ENCODE measurements around the gene FLNB. TPM values are rescaled to one million over a fixed set of nuclear protein-coding genes. Genes with fewer than 3 reads are reported as not detected.

Gene FLNB
- total and polyA plus RNA-seq, 8 donors = 80.1 to 126 (median 93.3) TPM

DNA sequence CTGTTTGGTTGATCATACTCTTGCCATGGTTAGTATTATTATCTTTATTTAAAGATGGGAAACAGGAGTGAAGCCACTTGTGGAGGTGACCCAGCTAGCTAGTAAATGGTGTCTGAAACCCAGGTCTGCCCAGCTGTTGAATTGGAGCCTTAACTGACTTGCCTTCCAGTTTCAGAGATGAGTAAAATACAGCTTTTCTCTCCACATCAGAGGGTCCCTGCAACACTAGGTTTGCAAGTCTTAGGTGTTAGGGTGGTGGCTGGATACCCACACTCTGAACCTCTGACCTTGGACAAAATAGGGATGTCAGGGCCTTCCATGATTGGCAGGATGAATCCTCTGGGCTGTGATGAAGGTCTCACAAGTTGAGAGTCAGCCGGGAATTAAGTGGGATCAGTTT, 4.1 kb downstream of the FLNB start:
- Histone ChIP-seq H3K4me3 (no peak overlapping the region), H3K36me3 (no peaks in the 10 kb centered on the region), H3K9me3 (no peaks in the 10 kb centered on the region), H3K27ac (no peak overlapping the region), H3K27me3 (no peaks in the 10 kb centered on the region), H3K4me1 (peaks cover 18 to 44% of the 10 kb centered on the region in 2 donors)
- intact Hi-C loops (cut with DNase I) = loop anchor here in 1 of 2 donors (10.0 kb wide), 1 partner anchor 152 kb away; no protein-coding TSS in a partner anchor
- ATAC-seq (no peak), DNase-seq (no peak)
- TF ChIP-seq, protein P1, sequence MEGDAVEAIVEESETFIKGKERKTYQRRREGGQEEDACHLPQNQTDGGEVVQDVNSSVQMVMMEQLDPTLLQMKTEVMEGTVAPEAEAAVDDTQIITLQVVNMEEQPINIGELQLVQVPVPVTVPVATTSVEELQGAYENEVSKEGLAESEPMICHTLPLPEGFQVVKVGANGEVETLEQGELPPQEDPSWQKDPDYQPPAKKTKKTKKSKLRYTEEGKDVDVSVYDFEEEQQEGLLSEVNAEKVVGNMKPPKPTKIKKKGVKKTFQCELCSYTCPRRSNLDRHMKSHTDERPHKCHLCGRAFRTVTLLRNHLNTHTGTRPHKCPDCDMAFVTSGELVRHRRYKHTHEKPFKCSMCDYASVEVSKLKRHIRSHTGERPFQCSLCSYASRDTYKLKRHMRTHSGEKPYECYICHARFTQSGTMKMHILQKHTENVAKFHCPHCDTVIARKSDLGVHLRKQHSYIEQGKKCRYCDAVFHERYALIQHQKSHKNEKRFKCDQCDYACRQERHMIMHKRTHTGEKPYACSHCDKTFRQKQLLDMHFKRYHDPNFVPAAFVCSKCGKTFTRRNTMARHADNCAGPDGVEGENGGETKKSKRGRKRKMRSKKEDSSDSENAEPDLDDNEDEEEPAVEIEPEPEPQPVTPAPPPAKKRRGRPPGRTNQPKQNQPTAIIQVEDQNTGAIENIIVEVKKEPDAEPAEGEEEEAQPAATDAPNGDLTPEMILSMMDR (IDR thresholded peaks at IDR 0.05) = no peak

DNA sequence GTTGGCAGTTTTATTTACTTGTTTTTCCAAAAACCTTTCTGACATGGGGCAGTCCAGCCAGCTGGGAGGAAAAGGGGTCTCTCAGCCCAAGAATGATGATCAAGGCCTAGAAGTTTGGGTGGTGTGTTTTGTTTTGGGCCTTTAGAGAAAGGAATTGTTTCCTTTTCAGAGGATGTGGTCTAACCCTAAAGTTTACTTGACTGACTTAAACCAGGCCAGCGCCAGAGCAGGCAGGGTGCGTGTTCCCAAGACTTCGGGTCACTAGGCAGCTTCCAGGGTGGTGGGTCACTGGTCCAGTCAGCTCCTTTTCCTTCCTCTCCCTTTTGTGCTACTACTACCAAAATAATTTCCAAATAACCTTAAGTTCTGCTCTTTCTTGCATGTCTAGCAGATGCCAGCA, 4.9 kb downstream of the FLNB start:
- no peaks in the 10 kb centered on the region for H3K36me3 ChIP-seq
- H3K4me3 ChIP-seq = no peak overlapping the region
- H3K27me3 ChIP-seq = no peaks in the 10 kb centered on the region
- intact Hi-C loops (cut with DNase I) = loop anchor here in 1 of 2 donors (10.0 kb wide), 1 partner anchor 152 kb away; no protein-coding TSS in a partner anchor
- no peak for ATAC-seq
- H3K27ac ChIP-seq = no peak overlapping the region
- no peak for DNase-seq
- TF ChIP-seq, protein P1 (IDR thresholded peaks at IDR 0.05) = no peak
- no peaks in the 10 kb centered on the region for H3K9me3 ChIP-seq
- H3K4me1 ChIP-seq = peaks cover 18 to 44% of the 10 kb centered on the region in 2 donors

DNA sequence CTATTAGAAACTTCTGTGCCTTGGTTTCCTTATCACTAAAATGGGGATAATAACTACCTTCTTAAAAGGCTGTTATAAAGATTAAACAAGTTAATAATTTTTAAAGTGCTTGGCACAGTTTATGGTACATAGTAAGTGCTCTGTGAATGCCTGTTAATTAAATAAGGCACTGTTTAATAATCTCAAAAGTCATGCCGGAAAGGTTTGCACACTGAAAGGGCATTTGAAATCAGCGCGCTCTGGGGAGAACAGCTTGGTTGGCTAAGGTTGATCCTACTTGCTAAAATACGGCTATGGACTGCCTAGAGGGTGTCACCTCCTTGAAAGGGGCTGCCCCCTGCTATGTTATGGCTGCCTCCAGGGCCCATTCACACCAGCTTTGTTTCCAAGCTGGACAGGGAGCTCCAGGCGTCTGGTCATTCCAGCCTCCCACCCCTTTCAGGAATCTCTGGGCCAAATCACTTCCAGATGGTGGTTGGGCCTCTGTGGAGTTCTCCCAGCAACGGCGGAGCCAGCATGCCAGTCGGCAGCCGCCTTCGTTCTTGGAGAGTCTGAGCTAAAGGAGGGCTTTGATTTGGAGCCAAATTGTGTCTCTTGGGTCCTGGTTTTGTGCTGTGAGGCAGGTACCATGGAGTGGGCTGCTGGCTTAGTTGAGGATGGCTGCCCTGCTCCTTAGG, 5.9 kb downstream of the FLNB start:
- DNase-seq = peak in 1 of 4 donors; percentile 37
- Histone ChIP-seq H3K36me3 (no peaks in the 10 kb centered on the region), H3K4me1 (peaks cover 14 to 45% of the 10 kb centered on the region in 2 donors), H3K9me3 (no peaks in the 10 kb centered on the region), H3K27me3 (no peaks in the 10 kb centered on the region), H3K27ac (no peak overlapping the region), H3K4me3 (no peak overlapping the region)
- TF ChIP-seq, protein P1 (IDR thresholded peaks at IDR 0.05) = no peak
- peak; percentile 20 for ATAC-seq
- intact Hi-C loops (cut with DNase I) = loop anchor here in 1 of 2 donors (10.0 kb wide), 1 partner anchor 151 kb away; no protein-coding TSS in a partner anchor

DNA sequence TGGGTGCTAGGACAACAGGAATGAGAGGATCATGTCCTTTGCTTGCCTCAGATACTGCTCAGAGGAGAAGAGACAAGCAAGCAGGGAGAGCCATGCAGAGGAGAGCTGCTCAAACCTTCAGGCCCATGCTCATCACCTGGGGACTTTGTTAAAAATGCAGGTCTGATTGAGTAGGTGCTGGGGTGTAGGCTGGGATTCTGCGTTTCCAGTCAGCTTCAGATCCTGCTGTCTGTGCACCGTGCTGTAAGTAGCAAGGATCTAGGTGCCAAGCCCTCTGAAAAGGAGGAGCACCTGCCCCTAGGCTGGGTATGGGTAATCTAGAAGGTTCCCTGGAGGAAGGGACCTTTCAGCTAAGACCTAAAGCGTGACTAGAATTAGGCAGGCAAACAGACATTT, 7.3 kb downstream of the FLNB start:
- no peaks in the 10 kb centered on the region for H3K36me3 ChIP-seq
- TF ChIP-seq, protein P1 (IDR thresholded peaks at IDR 0.05) = no peak
- ATAC-seq (no peak), DNase-seq (no peak)
- intact Hi-C loops (cut with DNase I) = loop anchor here in 1 of 2 donors (10.0 kb wide), 1 partner anchor 149 kb away; no protein-coding TSS in a partner anchor
- peaks cover 12 to 35% of the 10 kb centered on the region in 2 donors for H3K4me1 ChIP-seq
- H3K4me3 ChIP-seq = no peak overlapping the region
- no peak overlapping the region for H3K27ac ChIP-seq
- no peaks in the 10 kb centered on the region for H3K27me3 ChIP-seq
- H3K9me3 ChIP-seq = no peaks in the 10 kb centered on the region

DNA sequence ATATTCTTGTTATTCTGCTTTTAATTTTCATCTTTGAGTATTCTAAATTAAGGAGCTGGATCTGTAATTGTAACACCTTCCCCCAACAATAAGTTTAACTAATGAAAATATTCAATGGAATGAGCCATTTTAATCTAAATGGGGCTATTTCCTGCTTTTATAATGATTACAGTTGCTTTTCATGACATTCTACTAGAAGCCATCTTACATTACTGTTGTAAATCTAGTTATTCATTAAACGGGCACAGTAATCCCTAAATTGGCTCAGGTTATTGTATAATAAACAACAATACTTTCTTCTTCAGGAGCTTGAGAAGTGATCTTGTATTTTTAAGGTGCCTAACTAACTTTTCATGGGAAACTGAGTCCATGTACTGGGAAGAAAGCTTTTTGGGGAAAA, 8.5 kb downstream of the FLNB start:
- no peak for DNase-seq
- Histone ChIP-seq H3K27ac (no peak overlapping the region), H3K4me3 (no peak overlapping the region), H3K4me1 (peaks cover 4 to 23% of the 10 kb centered on the region in 2 donors), H3K9me3 (no peaks in the 10 kb centered on the region), H3K27me3 (no peaks in the 10 kb centered on the region), H3K36me3 (no peaks in the 10 kb centered on the region)
- intact Hi-C loops (cut with DNase I) = loop anchor here in 1 of 2 donors (10.0 kb wide), 1 partner anchor 148 kb away; no protein-coding TSS in a partner anchor
- TF ChIP-seq, protein P1 (IDR thresholded peaks at IDR 0.05) = no peak
- no peak for ATAC-seq

Data from left lung (tissue), 10 donors.